NCI-H146 (cell line): ENCODE data around the gene CFD.
A peak's percentile ranks its signal among the peaks of the same experiment; 100 is the strongest.

ENCODE experiments used
- DNase-seq: peaks from one replicate; lab custom pipeline; 2025; lab: John Stamatoyannopoulos, UW

CFD gene

GRCh38 chr19:888581-889385 lies 29.3 kb downstream of the CFD start:
- DNase-seq, result no peak

GRCh38 chr19:889662-890295 lies 30.3 kb downstream of the CFD start:
- DNase-seq, result no peak

- no peak for DNase-seq
These were observed 31.4 kb downstream of the CFD start for GRCh38 chr19:890831-891230.

GRCh38 chr19:891421-892200 lies 32.1 kb downstream of the CFD start:
- peak; percentile 51 for DNase-seq

GRCh38 chr19:892243-892893 lies 32.9 kb downstream of the CFD start:
- DNase-seq, result no peak

- peak; percentile 90 for DNase-seq
These were observed 33.6 kb downstream of the CFD start, which contains the start of the genes MED16 and RNU6-9 for GRCh38 chr19:892894-893689. MED16 (minus strand) TSS chr19:893187; CDS start chr19:891131, 2,056 bp downstream. RNU6-9 (plus strand) TSS chr19:893484.

GRCh38 chr19:896434-896833 lies 37.0 kb downstream of the CFD start:
- DNase-seq, result no peak

GRCh38 chr19:896999-897398 lies 37.5 kb downstream of the CFD start:
- no peak for DNase-seq

- DNase-seq, result no peak
These were observed 38.1 kb downstream of the CFD start for GRCh38 chr19:897442-898039.

GRCh38 chr19:898663-899062 lies 39.2 kb downstream of the CFD start:
- DNase-seq, result peak; percentile 89

GRCh38 chr19:899336-900042 lies 40.0 kb downstream of the CFD start:
- no peak for DNase-seq

- no peak for DNase-seq
These were observed 40.5 kb downstream of the CFD start for GRCh38 chr19:900043-900301.

- no peak for DNase-seq
These were observed 41.0 kb downstream of the CFD start for GRCh38 chr19:900302-901111.

GRCh38 chr19:901216-902092 lies 42.0 kb downstream of the CFD start:
- DNase-seq, result no peak

GRCh38 chr19:902093-902370 lies 42.6 kb downstream of the CFD start:
- no peak for DNase-seq

- no peak for DNase-seq
These were observed 43.2 kb downstream of the CFD start for GRCh38 chr19:902446-903226.

GRCh38 chr19:903266-903797 lies 43.9 kb downstream of the CFD start:
- DNase-seq, result peak; percentile 70

GRCh38 chr19:904545-904944 lies 45.1 kb downstream of the CFD start:
- DNase-seq, result no peak
